SHP77 treated with DMSO at 0.1 percent for 48 hours (cell line): ENCODE results near the gene PUS3.

Source experiments
- DNase-seq: peaks from one replicate; lab custom pipeline; 2025; lab: John Stamatoyannopoulos, UW

PUS3 gene

GRCh38 chr11:125941619-125942611, 38.9 kb upstream of the PUS3 start:
- peak; percentile 77 for DNase-seq

GRCh38 chr11:125941267-125941618, 38.2 kb upstream of the PUS3 start:
- no peak for DNase-seq

GRCh38 chr11:125940145-125940544, 37.1 kb upstream of the PUS3 start:
- DNase-seq = no peak

GRCh38 chr11:125939081-125939521, 36.1 kb upstream of the PUS3 start:
- DNase-seq = no peak

- no peak for DNase-seq
Measured at GRCh38 chr11:125938418-125938817, 35.4 kb upstream of the PUS3 start.

GRCh38 chr11:125935618-125936199, 32.7 kb upstream of the PUS3 start:
- DNase-seq = no peak

- DNase-seq = no peak
Measured at GRCh38 chr11:125935056-125935455, 32.0 kb upstream of the PUS3 start.

GRCh38 chr11:125934473-125934872, 31.5 kb upstream of the PUS3 start:
- no peak for DNase-seq

GRCh38 chr11:125933030-125933813, 30.2 kb upstream of the PUS3 start:
- DNase-seq = no peak

GRCh38 chr11:125932301-125932700, 29.3 kb upstream of the PUS3 start:
- DNase-seq = no peak

- no peak for DNase-seq
Measured at GRCh38 chr11:125931668-125932067, 28.7 kb upstream of the PUS3 start.

- no peak for DNase-seq
Measured at GRCh38 chr11:125931116-125931515, 28.1 kb upstream of the PUS3 start.

- no peak for DNase-seq
Measured at GRCh38 chr11:125930076-125930450, 27.1 kb upstream of the PUS3 start.

- no peak for DNase-seq
Measured at GRCh38 chr11:125929445-125930075, 26.6 kb upstream of the PUS3 start.

GRCh38 chr11:125926682-125927081, 23.7 kb upstream of the PUS3 start:
- DNase-seq = no peak

GRCh38 chr11:125925804-125926203, 22.8 kb upstream of the PUS3 start:
- no peak for DNase-seq

GRCh38 chr11:125925247-125925740, 22.3 kb upstream of the PUS3 start:
- no peak for DNase-seq

GRCh38 chr11:125924384-125925007, 21.5 kb upstream of the PUS3 start:
- no peak for DNase-seq

GRCh38 chr11:125923633-125924032, 20.6 kb upstream of the PUS3 start:
- no peak for DNase-seq

GRCh38 chr11:125923012-125923579, 20.1 kb upstream of the PUS3 start:
- peak; percentile 30 for DNase-seq

GRCh38 chr11:125922156-125922555, 19.1 kb upstream of the PUS3 start:
- no peak for DNase-seq
